WI38 (cell line): ENCODE data around the gene DCAF16.

Experiments used
- H3K4me3 ChIP-seq: 2 replicates; pipeline ENCODE4 v1.5.1; 2011; ENCODE audit warnings: low read depth, mild to moderate bottlenecking, control low read depth, low read length
- CTCF ChIP-seq: IDR thresholded peaks from 2 replicates; pipeline ENCODE4 v1.5.1; 2012; ENCODE audit warnings: low read depth, mild to moderate bottlenecking, control low read depth, low read length

Gene DCAF16

GRCh38 chr4:17761062-17761461 is 49.5 kb downstream of the DCAF16 start:
- no peak overlapping the region for H3K4me3 ChIP-seq
- no peak for TF ChIP-seq CTCF

GRCh38 chr4:17760626-17761025 is 49.9 kb downstream of the DCAF16 start:
- no peak for TF ChIP-seq CTCF
- H3K4me3 ChIP-seq: no peak overlapping the region

- H3K4me3 ChIP-seq: no peak overlapping the region
- TF ChIP-seq CTCF: no peak
These were observed 52.1 kb downstream of the DCAF16 start for GRCh38 chr4:17758485-17758884.

- TF ChIP-seq CTCF: no peak
- H3K4me3 ChIP-seq: no peak overlapping the region
These were observed 52.9 kb downstream of the DCAF16 start for GRCh38 chr4:17757621-17758020.

- no peak overlapping the region for H3K4me3 ChIP-seq
- TF ChIP-seq CTCF: no peak
These were observed 56.9 kb downstream of the DCAF16 start for GRCh38 chr4:17753646-17754045.
